GM12892 (cell line): ENCODE results near the gene CIDEB.

Experiments
- POLR2A ChIP-seq: IDR thresholded peaks from 2 replicates; pipeline ENCODE4 v1.6.1; 2011; ENCODE audit warnings: low read depth, low read length, control low read depth
- POLR2AphosphoS5 ChIP-seq: IDR thresholded peaks from 2 replicates; pipeline ENCODE4 v1.6.1; 2011; ENCODE audit warnings: low read depth, low read length, control low read depth

DNA sequence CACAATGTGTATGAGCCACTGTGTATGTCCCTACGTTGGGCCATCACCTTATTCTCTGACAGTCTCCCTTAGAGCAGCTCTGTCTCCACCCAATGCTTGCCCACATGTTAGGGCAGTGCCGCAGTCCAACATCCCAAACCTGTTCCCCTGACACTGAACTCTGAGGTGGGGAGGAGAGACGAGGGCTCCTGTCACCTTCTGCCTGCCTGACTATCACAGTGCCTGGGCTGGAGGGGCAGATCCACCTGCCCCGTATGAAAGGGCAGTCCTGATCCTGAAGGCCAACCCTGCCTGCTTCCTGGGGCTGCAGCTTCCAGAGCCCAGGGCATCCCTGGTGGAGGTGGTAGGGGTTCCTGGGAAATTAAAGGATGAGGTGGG is 47.0 kb downstream of the CIDEB start:
- TF ChIP-seq POLR2A = no peak
- TF ChIP-seq POLR2AphosphoS5 = no peak
